ENCODE data around the gene TCEAL5.
"Not testable (repeated sequence)": the region's sequence is repeated elsewhere in the genome, so short reads cannot be mapped to it uniquely, and the experiment has no call there.

The TCEAL5 gene
- long read RNA-seq, donor 1, transcript TCEAL5-201 (3 exons, 1,168 nt), result major isoform, 7 of 455 reads
- long read RNA-seq, donor 1, partial matches to known transcripts, result 181 of 455 reads
- long read RNA-seq, donor 1, other reads (novel, unspliced or antisense), result 267 of 455 reads
- long read RNA-seq, donor 2, transcript TCEAL5-201 (3 exons, 1,168 nt), result major isoform, 6 of 6 reads
- long read RNA-seq, donor 2, partial matches to known transcripts, result 0 of 6 reads
- long read RNA-seq, donor 2, other reads (novel, unspliced or antisense), result 0 of 6 reads
- long read RNA-seq, donor 3, partial matches to known transcripts, result 147 of 183 reads
- long read RNA-seq, donor 3, other reads (novel, unspliced or antisense), result 34 of 183 reads
- long read RNA-seq, donor 4, transcript TCEAL5-201 (3 exons, 1,168 nt), result major isoform, 12 of 353 reads
- long read RNA-seq, donor 4, partial matches to known transcripts, result 270 of 353 reads
- long read RNA-seq, donor 4, other reads (novel, unspliced or antisense), result 71 of 353 reads
- long read RNA-seq, donor 5, transcript TCEAL5-201 (3 exons, 1,168 nt), result major isoform, 6 of 43 reads
- long read RNA-seq, donor 5, partial matches to known transcripts, result 24 of 43 reads
- long read RNA-seq, donor 5, other reads (novel, unspliced or antisense), result 13 of 43 reads
- long read RNA-seq, donor 6, transcript TCEAL5-201 (3 exons, 1,168 nt), result major isoform, 6 of 6 reads
- long read RNA-seq, donor 6, partial matches to known transcripts, result 0 of 6 reads
- long read RNA-seq, donor 6, other reads (novel, unspliced or antisense), result 0 of 6 reads
- long read RNA-seq, donor 7, transcript TCEAL5-201 (3 exons, 1,168 nt), result major isoform, 16 of 119 reads
- long read RNA-seq, donor 7, partial matches to known transcripts, result 76 of 119 reads
- long read RNA-seq, donor 7, other reads (novel, unspliced or antisense), result 27 of 119 reads
- long read RNA-seq, donor 8, transcript TCEAL5-201 (3 exons, 1,168 nt), result major isoform, 10 of 108 reads
- long read RNA-seq, donor 8, partial matches to known transcripts, result 67 of 108 reads
- long read RNA-seq, donor 8, other reads (novel, unspliced or antisense), result 31 of 108 reads

- peak; percentile 42 for DNase-seq
Observed at GRCh38 chrX:103276581-103277002, at the start of gene TCEAL5. TCEAL5 (minus strand) TSS chrX:103276750; CDS start chrX:103274563, 2,187 bp downstream.

GRCh38 chrX:103311399-103311780 is 34.8 kb upstream of the TCEAL5 start:
- DNase-seq, result no peak

GRCh38 chrX:103310555-103311398 is 34.2 kb upstream of the TCEAL5 start, which contains the start of gene BEX2:
BEX2 (minus strand) TSS chrX:103310990; CDS start chrX:103309976, 1,014 bp downstream.
- DNase-seq, result peak; percentile 72

- DNase-seq, result peak; percentile 31
Observed at GRCh38 chrX:103309860-103310554, 33.5 kb upstream of the TCEAL5 start.

GRCh38 chrX:103305666-103306065 is 29.1 kb upstream of the TCEAL5 start:
- DNase-seq, result not testable (repeated sequence)

GRCh38 chrX:103304705-103305104 is 28.2 kb upstream of the TCEAL5 start:
- DNase-seq, result no peak

GRCh38 chrX:103293118-103293517 is 16.6 kb upstream of the TCEAL5 start:
- no peak for DNase-seq

GRCh38 chrX:103279624-103280023 is 3.1 kb upstream of the TCEAL5 start:
- no peak for DNase-seq

- DNase-seq, result peak; percentile 20
Observed at GRCh38 chrX:103275947-103276567, 493 bp downstream of the TCEAL5 start.

GRCh38 chrX:103274284-103274683 is 2.3 kb downstream of the TCEAL5 start:
- no peak for DNase-seq

GRCh38 chrX:103258275-103258674 is 18.3 kb downstream of the TCEAL5 start:
- no peak for DNase-seq

GRCh38 chrX:103256651-103257050 is 19.9 kb downstream of the TCEAL5 start:
- no peak for DNase-seq

GRCh38 chrX:103254921-103255493 is 21.5 kb downstream of the TCEAL5 start, which contains the start of gene TCEAL8:
TCEAL8 (minus strand) TSS chrX:103255155; CDS start chrX:103253979, 1,176 bp downstream.
- DNase-seq, result peak; percentile 76

GRCh38 chrX:103254171-103254824 is 22.3 kb downstream of the TCEAL5 start:
- peak; percentile 76 for DNase-seq

- DNase-seq, result no peak
Observed at GRCh38 chrX:103253608-103254007, 22.9 kb downstream of the TCEAL5 start.

- peak; percentile 3 for DNase-seq
Observed at GRCh38 chrX:103250977-103251376, 25.6 kb downstream of the TCEAL5 start.

GRCh38 chrX:103249805-103250204 is 26.7 kb downstream of the TCEAL5 start:
- no peak for DNase-seq

- DNase-seq, result no peak
Observed at GRCh38 chrX:103248553-103248952, 28.0 kb downstream of the TCEAL5 start.

- DNase-seq, result no peak
Observed at GRCh38 chrX:103240155-103240554, 36.4 kb downstream of the TCEAL5 start.
